ENCODE measurements around the gene PPARG. TPM values are rescaled to one million over a fixed set of nuclear protein-coding genes. Genes with fewer than 3 reads are reported as not detected.

The PPARG gene
- total RNA-seq, 5 donors from 2014 or later (not counting 1 experiment from before 2014, with no cell fraction given): 0.35 to 0.69 (median 0.63) TPM; not detected in 2

- CTCF ChIA-PET: no interaction called here
Observed at GRCh38 chr3:12294885-12295580, 6.2 kb downstream of the PPARG start.

GRCh38 chr3:12296511-12296910, 7.6 kb downstream of the PPARG start:
- Mint-ChIP-seq H3K4me1 (no peaks in the 10 kb centered on the region), H3K4me3 (no peak overlapping the region), H3K27ac (no peak overlapping the region), H3K9me3 (no peaks in the 10 kb centered on the region), H3K27me3 (peaks cover under 1 to 4% of the 10 kb centered on the region in 2 donors), H3K36me3 (no peaks in the 10 kb centered on the region)
- Histone ChIP-seq H3K9me3 (no peaks in the 10 kb centered on the region), H3K36me3 (ENCODE audit: control insufficient read depth in 2 of 2, extremely low read depth in 1 of 2, insufficient read depth in 1 of 2, low read length in 1 of 2) (no peaks in the 10 kb centered on the region), H3K4me3 (ENCODE audit: control insufficient read depth in 1 of 2, extremely low read depth in 1 of 2, low read length in 1 of 2) (no peak overlapping the region), H3K4me1 (ENCODE audit: control insufficient read depth in 1 of 2, extremely low read depth in 1 of 2, insufficient read depth in 2 of 2, low read length in 2 of 2) (no peaks in the 10 kb centered on the region), H3K27me3 (replicated peaks in 1 of 2; ENCODE audit: control insufficient read depth in 2 of 2, extremely low read depth in 1 of 2, insufficient read depth in 2 of 2, low read length in 1 of 2) (peaks cover 0 to 3% of the 10 kb centered on the region in 2 experiments), H3K27ac (ENCODE audit: low read length) (no peak overlapping the region)
- ATAC-seq (replicated peaks in 1 of 4) (no peak), DNase-seq (no peak)
- CTCF ChIA-PET: no interaction called here
- POLR2A ChIA-PET: no interaction called here
- no CpG with 5 or more reads among the region's 4 CpGs for WGBS (ENCODE audit: insufficient coverage)

More at GRCh38 chr3:12294885-12295580, 6.2 kb downstream of the PPARG start:
- no peak for DNase-seq
- no peaks in the 10 kb centered on the region for H3K36me3 Mint-ChIP-seq
- Histone ChIP-seq H3K36me3 (ENCODE audit: control insufficient read depth in 2 of 2, extremely low read depth in 1 of 2, insufficient read depth in 1 of 2, low read length in 1 of 2) (no peaks in the 10 kb centered on the region), H3K27ac (ENCODE audit: low read length) (no peak overlapping the region), H3K4me3 (ENCODE audit: control insufficient read depth in 1 of 2, extremely low read depth in 1 of 2, low read length in 1 of 2) (no peak overlapping the region), H3K4me1 (ENCODE audit: control insufficient read depth in 1 of 2, extremely low read depth in 1 of 2, insufficient read depth in 2 of 2, low read length in 2 of 2) (no peaks in the 10 kb centered on the region), H3K9me3 (no peaks in the 10 kb centered on the region), H3K27me3 (replicated peaks in 1 of 2; ENCODE audit: control insufficient read depth in 2 of 2, extremely low read depth in 1 of 2, insufficient read depth in 2 of 2, low read length in 1 of 2) (peaks cover 0 to 3% of the 10 kb centered on the region in 2 experiments)
- H3K4me3 Mint-ChIP-seq: no peak overlapping the region
- ATAC-seq (replicated peaks in 1 of 4): no peak
- POLR2A ChIA-PET: no interaction called here
- H3K9me3 Mint-ChIP-seq: no peaks in the 10 kb centered on the region
- WGBS (ENCODE audit: insufficient coverage): 100% methylated on average over 1 of the region's 6 CpGs
- no peaks in the 10 kb centered on the region for H3K4me1 Mint-ChIP-seq
- H3K27ac Mint-ChIP-seq: no peak overlapping the region
- peaks cover 5 to 9% of the 10 kb centered on the region in 2 donors for H3K27me3 Mint-ChIP-seq

GRCh38 chr3:12299026-12299425, 10.2 kb downstream of the PPARG start:
- no peaks in the 10 kb centered on the region for H3K4me1 Mint-ChIP-seq
- no peak overlapping the region for H3K27ac Mint-ChIP-seq

GRCh38 chr3:12300137-12300536, 11.3 kb downstream of the PPARG start:
- POLR2A ChIA-PET: no interaction called here

More at GRCh38 chr3:12299026-12299425, 10.2 kb downstream of the PPARG start:
- ChIA-PET POLR2A (interaction anchor here in 1 of 2 donors (0.9 kb wide), 1 partner anchor 15 kb away, joined by 3 read pairs; no protein-coding TSS in a partner anchor), CTCF (no interaction called here)
- Histone ChIP-seq H3K9me3 (no peaks in the 10 kb centered on the region), H3K27me3 (replicated peaks in 1 of 2; ENCODE audit: control insufficient read depth in 2 of 2, extremely low read depth in 1 of 2, insufficient read depth in 2 of 2, low read length in 1 of 2) (no peaks in the 10 kb centered on the region), H3K27ac (ENCODE audit: low read length) (no peak overlapping the region), H3K4me1 (ENCODE audit: control insufficient read depth in 1 of 2, extremely low read depth in 1 of 2, insufficient read depth in 2 of 2, low read length in 2 of 2) (no peaks in the 10 kb centered on the region), H3K36me3 (ENCODE audit: control insufficient read depth in 2 of 2, extremely low read depth in 1 of 2, insufficient read depth in 1 of 2, low read length in 1 of 2) (no peaks in the 10 kb centered on the region), H3K4me3 (ENCODE audit: control insufficient read depth in 1 of 2, extremely low read depth in 1 of 2, low read length in 1 of 2) (no peak overlapping the region)
- H3K36me3 Mint-ChIP-seq: no peaks in the 10 kb centered on the region
- H3K4me3 Mint-ChIP-seq: no peak overlapping the region
- H3K9me3 Mint-ChIP-seq: no peaks in the 10 kb centered on the region
- WGBS (ENCODE audit: insufficient coverage): 100% methylated on average over 3 of the region's 8 CpGs
- no peak for ATAC-seq (replicated peaks in 1 of 4)
- H3K27me3 Mint-ChIP-seq: peaks cover 4 to 8% of the 10 kb centered on the region in 2 donors
- DNase-seq: no peak

GRCh38 chr3:12301031-12301430, 12.2 kb downstream of the PPARG start:
- Mint-ChIP-seq H3K36me3 (no peaks in the 10 kb centered on the region), H3K4me1 (no peaks in the 10 kb centered on the region), H3K4me3 (no peak overlapping the region), H3K9me3 (no peaks in the 10 kb centered on the region), H3K27ac (no peak overlapping the region), H3K27me3 (peaks cover 8 to 17% of the 10 kb centered on the region in 2 donors)
- no CpG with 5 or more reads among the region's 2 CpGs for WGBS (ENCODE audit: insufficient coverage)
- ATAC-seq (replicated peaks in 1 of 4) (no peak), DNase-seq (no peak)
- no peaks in the 10 kb centered on the region for H3K36me3 ChIP-seq (ENCODE audit: control insufficient read depth in 2 of 2, extremely low read depth in 1 of 2, insufficient read depth in 1 of 2, low read length in 1 of 2)
- no peaks in the 10 kb centered on the region for H3K27me3 ChIP-seq (replicated peaks in 1 of 2; ENCODE audit: control insufficient read depth in 2 of 2, extremely low read depth in 1 of 2, insufficient read depth in 2 of 2, low read length in 1 of 2)
- ChIA-PET POLR2A (no interaction called here), CTCF (no interaction called here)
- H3K4me3 ChIP-seq (ENCODE audit: control insufficient read depth in 1 of 2, extremely low read depth in 1 of 2, low read length in 1 of 2): no peak overlapping the region
- no peaks in the 10 kb centered on the region for H3K4me1 ChIP-seq (ENCODE audit: control insufficient read depth in 1 of 2, extremely low read depth in 1 of 2, insufficient read depth in 2 of 2, low read length in 2 of 2)
- no peaks in the 10 kb centered on the region for H3K9me3 ChIP-seq
- H3K27ac ChIP-seq (ENCODE audit: low read length): no peak overlapping the region

More at GRCh38 chr3:12300137-12300536, 11.3 kb downstream of the PPARG start:
- Mint-ChIP-seq H3K27ac (no peak overlapping the region), H3K4me1 (no peaks in the 10 kb centered on the region), H3K4me3 (no peak overlapping the region), H3K36me3 (no peaks in the 10 kb centered on the region), H3K9me3 (no peaks in the 10 kb centered on the region), H3K27me3 (peaks cover 8 to 10% of the 10 kb centered on the region in 2 donors)
- Histone ChIP-seq H3K36me3 (ENCODE audit: control insufficient read depth in 2 of 2, extremely low read depth in 1 of 2, insufficient read depth in 1 of 2, low read length in 1 of 2) (no peaks in the 10 kb centered on the region), H3K4me1 (ENCODE audit: control insufficient read depth in 1 of 2, extremely low read depth in 1 of 2, insufficient read depth in 2 of 2, low read length in 2 of 2) (no peaks in the 10 kb centered on the region), H3K27me3 (replicated peaks in 1 of 2; ENCODE audit: control insufficient read depth in 2 of 2, extremely low read depth in 1 of 2, insufficient read depth in 2 of 2, low read length in 1 of 2) (no peaks in the 10 kb centered on the region), H3K9me3 (no peaks in the 10 kb centered on the region), H3K27ac (ENCODE audit: low read length) (no peak overlapping the region), H3K4me3 (ENCODE audit: control insufficient read depth in 1 of 2, extremely low read depth in 1 of 2, low read length in 1 of 2) (no peak overlapping the region)
- DNase-seq (no peak), ATAC-seq (replicated peaks in 1 of 4) (no peak)
- CTCF ChIA-PET: no interaction called here
- WGBS (ENCODE audit: insufficient coverage): 85% methylated on average over 2 of the region's 4 CpGs

- Mint-ChIP-seq H3K4me3 (no peak overlapping the region), H3K27ac (no peak overlapping the region), H3K36me3 (no peaks in the 10 kb centered on the region), H3K4me1 (no peaks in the 10 kb centered on the region), H3K27me3 (peaks cover 8 to 17% of the 10 kb centered on the region in 2 donors), H3K9me3 (no peaks in the 10 kb centered on the region)
- no peaks in the 10 kb centered on the region for H3K9me3 ChIP-seq
- H3K27me3 ChIP-seq (replicated peaks in 1 of 2; ENCODE audit: control insufficient read depth in 2 of 2, extremely low read depth in 1 of 2, insufficient read depth in 2 of 2, low read length in 1 of 2): no peaks in the 10 kb centered on the region
- H3K4me1 ChIP-seq (ENCODE audit: control insufficient read depth in 1 of 2, extremely low read depth in 1 of 2, insufficient read depth in 2 of 2, low read length in 2 of 2): no peaks in the 10 kb centered on the region
- ChIA-PET CTCF (no interaction called here), POLR2A (no interaction called here)
- DNase-seq (no peak), ATAC-seq (replicated peaks in 1 of 4) (no peak)
- WGBS (ENCODE audit: insufficient coverage): 60% methylated on average over 1 of the region's 1 CpG
- H3K27ac ChIP-seq (ENCODE audit: low read length): no peak overlapping the region
- no peaks in the 10 kb centered on the region for H3K36me3 ChIP-seq (ENCODE audit: control insufficient read depth in 2 of 2, extremely low read depth in 1 of 2, insufficient read depth in 1 of 2, low read length in 1 of 2)
- no peak overlapping the region for H3K4me3 ChIP-seq (ENCODE audit: control insufficient read depth in 1 of 2, extremely low read depth in 1 of 2, low read length in 1 of 2)
Observed at GRCh38 chr3:12301513-12301912, 12.6 kb downstream of the PPARG start.

Data from T-cell (primary cell).